Adrenal gland (tissue), 12 donors: ENCODE results near the gene RAMP1. TPM values are rescaled to one million over a fixed set of nuclear protein-coding genes. Genes with fewer than 3 reads are reported as not detected.

Experiments used
- DNase-seq, 7 donors: peaks; one replicate each; pipeline ENCODE4 v3.0.0-alpha.2; 2019 to 2020
- H3K27ac ChIP-seq, 5 donors: fragments of 200-600 bp; sonication (generic) in 4 of 5; 1 replicate in 3 of 5; 2 replicates in 2 of 5; pipeline versions ENCODE4 v1.5.1 to v1.8.0; 2016 to 2020; ENCODE audit warnings: mild to moderate bottlenecking in 1 of 5
- H3K27me3 ChIP-seq: fragments of 200-600 bp; 2 replicates; pipeline ENCODE4 v1.8.0; 2021
- H3K36me3 ChIP-seq, 2 donors: fragments of 200-600 bp; replicated peaks in 1 of 2; 1 replicate in 1 of 2; 2 replicates in 1 of 2; pipeline versions ENCODE4 v1.5.1 to v1.8.0; 2018 to 2022
- H3K4me1 ChIP-seq, 2 donors: fragments of 200-600 bp; replicated peaks in 1 of 2; 1 replicate in 1 of 2; 2 replicates in 1 of 2; pipeline versions ENCODE4 v1.5.1 to v1.8.0; 2018 to 2021
- H3K4me3 ChIP-seq, 4 donors: fragments of 200-600 bp; sonication (generic) in 3 of 4; one replicate each; pipeline ENCODE4 v1.5.1; 2016 to 2018
- H3K9me3 ChIP-seq, 3 donors: fragments of 200-600 bp; sonication (generic) in 1 of 3; replicated peaks in 1 of 3; 1 replicate in 2 of 3; 2 replicates in 1 of 3; pipeline versions ENCODE4 v1.5.1 to v1.8.0; 2016 to 2021
- CTCF ChIP-seq, 6 experiments: fragments of 450-650 bp in 4 of 6; fragments of 200-600 bp in 2 of 6; sonication (generic) in 1 of 6; IDR thresholded peaks; 1 replicate in 5 of 6; 2 replicates in 1 of 6; pipeline versions ENCODE4 v1.5.1 to v1.8.0; 2016 to 2021; ENCODE audit warnings: antibody characterized with exemption in 6 of 6, mild to moderate bottlenecking in 2 of 6, moderate library complexity in 1 of 6
- POLR2A ChIP-seq, 2 donors: fragments of 450-650 bp; IDR thresholded peaks; one replicate each; pipeline ENCODE4 v1.6.1; 2017; ENCODE audit warnings: antibody characterized with exemption in 2 of 2, mild to moderate bottlenecking in 2 of 2, moderate library complexity in 1 of 2
- WGBS, 4 donors: extraction: QIAGEN DNeasy Blood & Tissue Kit in 2 of 4; methylation state at CpG; one replicate each; pipeline versions ENCODE4 v1.1.5 to v1.1.7; 2013 to 2017; 5-methylcytosine and 5-hydroxymethylcytosine counted together
- intact Hi-C, 2 donors: fragments of 100-400 bp; cut with DNase I; formaldehyde crosslinking; loops; one replicate each; pipeline versions ENCODE4 v1.14.1 to v1.15.0; 2022 to 2023
- polyA plus RNA-seq, 3 donors: library from polyadenylated mRNA; stranded (reverse); fragments of 200-250 nt in 2 of 3; fragments of 350-450 nt in 1 of 3; fragmentation: Illumina TruSeq in 1 of 3; extraction: RNeasy Lipid Tissue Mini Kit (QIAGEN cat#74804) in 1 of 3; gene quantifications; one replicate each; pipeline ENCODE4 v1.2.3, GENCODE V29; 2013 to 2014
- total RNA-seq, 9 donors: library from RNA; depleted of rRNA in 4 of 9; stranded (reverse); fragments of >200 nt in 4 of 9; fragments of 120-200 nt in 1 of 9; fragmentation: NEBNext Ultra II Directional in 1 of 9; extraction: Animal tissue kit (Norgen Biotek cat#: 25700) in 1 of 9; gene quantifications; one replicate each; pipeline versions ENCODE4 v1.1.0 to v1.2.4, GENCODE V29; 2013 to 2023
- donor health status: healthy with polysubstance abuse.
- donor health status: Bipolar disorder and iron deficiency.
- donor health status: DM: yes; HTN: yes; CAD: no.
- donor health status: DM: no; HTN: no; CAD: no.
- donor health status: DM: no; HTN: no; CAD: no.
- donor health status: DM: yes; HTN: yes; CAD: no.

RAMP1 gene
- total and polyA plus RNA-seq, 12 donors, result 2.4 to 72.6 (median 17.2) TPM

GRCh38 chr2:237889016-237889415 lies 29.6 kb downstream of the RAMP1 start:
- H3K27me3 ChIP-seq, result no peaks in the 10 kb centered on the region
- peaks cover 7 to 27% of the 10 kb centered on the region in 2 donors for H3K4me1 ChIP-seq
- no peak for TF ChIP-seq CTCF (IDR thresholded peaks at IDR 0.05)
- TF ChIP-seq POLR2A (IDR thresholded peaks at IDR 0.05), result no peak
- no peaks in the 10 kb centered on the region for H3K9me3 ChIP-seq
- no peak for DNase-seq
- H3K4me3 ChIP-seq, result no peak overlapping the region
- H3K36me3 ChIP-seq, result no peaks in the 10 kb centered on the region
- intact Hi-C loops, result no loop called here
- 87 to 92% (median 89%) methylated on average over 8 of the region's 8 CpGs for WGBS, 4 donors
- peak overlapping the region in 2 of 5 donors; percentile 67 to 82 for H3K27ac ChIP-seq

- no peak overlapping the region for H3K4me3 ChIP-seq
- 95 to 100% (median 96%) methylated on average over 10 of the region's 10 CpGs for WGBS, 4 donors
- no peaks in the 10 kb centered on the region for H3K36me3 ChIP-seq
- TF ChIP-seq POLR2A (IDR thresholded peaks at IDR 0.05) (no peak), CTCF (IDR thresholded peaks at IDR 0.05) (no peak)
- H3K27me3 ChIP-seq, result no peaks in the 10 kb centered on the region
- no peak for DNase-seq
- intact Hi-C loops, result no loop called here
- H3K9me3 ChIP-seq, result no peaks in the 10 kb centered on the region
- H3K27ac ChIP-seq, result no peak overlapping the region
- H3K4me1 ChIP-seq, result peaks cover 7 to 24% of the 10 kb centered on the region in 2 donors
These were observed 30.4 kb downstream of the RAMP1 start for GRCh38 chr2:237889811-237890210.

- intact Hi-C loops, result no loop called here
- no peak overlapping the region for H3K27ac ChIP-seq
- H3K4me1 ChIP-seq, result peaks cover 7 to 10% of the 10 kb centered on the region in 2 donors
These were observed 33.1 kb downstream of the RAMP1 start for GRCh38 chr2:237892478-237892877.

GRCh38 chr2:237892984-237893595 lies 33.7 kb downstream of the RAMP1 start:
- WGBS, 4 donors, result 64 to 78% (median 69%) methylated on average over 9 of the region's 9 CpGs
- H3K27me3 ChIP-seq, result no peaks in the 10 kb centered on the region
- no peak overlapping the region for H3K4me3 ChIP-seq
- intact Hi-C loops, result no loop called here
- H3K36me3 ChIP-seq, result no peaks in the 10 kb centered on the region
- no peak for DNase-seq
- H3K4me1 ChIP-seq, result peaks cover 7 to 9% of the 10 kb centered on the region in 2 donors
- H3K27ac ChIP-seq, result no peak overlapping the region
- H3K9me3 ChIP-seq, result no peaks in the 10 kb centered on the region
- TF ChIP-seq CTCF (IDR thresholded peaks at IDR 0.05), result no peak
- TF ChIP-seq POLR2A (IDR thresholded peaks at IDR 0.05), result no peak

More at GRCh38 chr2:237892478-237892877, 33.1 kb downstream of the RAMP1 start:
- Histone ChIP-seq H3K27me3 (no peaks in the 10 kb centered on the region), H3K36me3 (no peaks in the 10 kb centered on the region), H3K9me3 (no peaks in the 10 kb centered on the region), H3K4me3 (no peak overlapping the region)
- no peak for DNase-seq
- 75 to 89% (median 84%) methylated on average over 2 of the region's 2 CpGs for WGBS, 4 donors
- no peak for TF ChIP-seq POLR2A (IDR thresholded peaks at IDR 0.05)

GRCh38 chr2:237894396-237894979 lies 35.1 kb downstream of the RAMP1 start:
- intact Hi-C loops, result no loop called here
- Histone ChIP-seq H3K27ac (no peak overlapping the region), H3K9me3 (no peaks in the 10 kb centered on the region), H3K27me3 (no peaks in the 10 kb centered on the region), H3K4me1 (peaks cover 0 to 4% of the 10 kb centered on the region in 2 donors), H3K4me3 (no peak overlapping the region), H3K36me3 (no peaks in the 10 kb centered on the region)
- 87 to 95% (median 94%) methylated on average over 9 to 15 of the region's 15 CpGs for WGBS, 4 donors
- DNase-seq, result no peak
- no peak for TF ChIP-seq POLR2A (IDR thresholded peaks at IDR 0.05)
- TF ChIP-seq CTCF (IDR thresholded peaks at IDR 0.05), result no peak
